CD4-positive, alpha-beta T cell treated with Interferon alpha-2 for 1 hour (primary cell): ENCODE results near the gene LTBP1.
"Not testable (repeated sequence)": the region's sequence is repeated elsewhere in the genome, so short reads cannot be mapped to it uniquely, and the experiment has no call there.

Experiments used
- DNase-seq, 2 donors: peaks; one replicate each; pipeline ENCODE4 v3.0.0-alpha.2; 2020 to 2022

The LTBP1 gene

DNA sequence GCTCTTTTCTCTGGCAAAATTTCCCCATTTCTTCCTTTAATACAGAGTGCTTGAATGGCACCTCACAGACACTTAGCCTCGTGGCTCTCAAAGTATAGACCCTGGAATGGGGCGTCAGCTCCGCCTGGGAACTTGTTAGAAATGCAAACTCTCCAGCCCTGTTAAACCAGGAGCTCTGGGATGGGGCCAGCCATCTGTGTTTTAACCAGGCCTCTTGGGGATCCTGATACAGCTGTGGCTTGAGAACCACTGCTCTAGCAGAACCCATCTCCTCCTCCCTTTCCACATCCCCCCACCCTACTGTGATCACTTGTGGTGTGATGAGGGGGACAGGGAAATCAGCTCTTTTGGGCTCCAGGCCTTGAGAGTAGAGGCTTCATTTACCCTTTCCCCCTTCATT, 15.9 kb downstream of the LTBP1 start:
- no peak for DNase-seq

DNA sequence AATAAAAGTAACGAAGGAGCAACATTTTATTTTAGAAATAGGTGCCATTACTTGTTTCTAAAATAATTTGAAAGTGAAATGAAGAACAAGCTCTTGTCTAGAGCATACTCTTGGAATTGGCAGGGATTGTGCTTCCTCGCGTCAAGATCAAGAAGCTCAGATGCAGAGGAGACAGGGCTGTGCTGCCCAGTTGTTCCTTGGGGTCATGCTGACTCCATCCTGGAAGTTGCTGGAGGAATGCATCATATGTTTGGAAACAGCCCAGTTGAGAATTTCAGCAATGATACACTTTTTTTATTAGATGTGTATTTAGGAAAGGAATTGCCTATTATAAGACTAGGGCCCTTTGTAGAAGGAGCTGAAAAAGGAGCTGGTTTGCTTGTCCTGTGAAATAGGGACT, 17.2 kb downstream of the LTBP1 start:
- no peak for DNase-seq

DNA sequence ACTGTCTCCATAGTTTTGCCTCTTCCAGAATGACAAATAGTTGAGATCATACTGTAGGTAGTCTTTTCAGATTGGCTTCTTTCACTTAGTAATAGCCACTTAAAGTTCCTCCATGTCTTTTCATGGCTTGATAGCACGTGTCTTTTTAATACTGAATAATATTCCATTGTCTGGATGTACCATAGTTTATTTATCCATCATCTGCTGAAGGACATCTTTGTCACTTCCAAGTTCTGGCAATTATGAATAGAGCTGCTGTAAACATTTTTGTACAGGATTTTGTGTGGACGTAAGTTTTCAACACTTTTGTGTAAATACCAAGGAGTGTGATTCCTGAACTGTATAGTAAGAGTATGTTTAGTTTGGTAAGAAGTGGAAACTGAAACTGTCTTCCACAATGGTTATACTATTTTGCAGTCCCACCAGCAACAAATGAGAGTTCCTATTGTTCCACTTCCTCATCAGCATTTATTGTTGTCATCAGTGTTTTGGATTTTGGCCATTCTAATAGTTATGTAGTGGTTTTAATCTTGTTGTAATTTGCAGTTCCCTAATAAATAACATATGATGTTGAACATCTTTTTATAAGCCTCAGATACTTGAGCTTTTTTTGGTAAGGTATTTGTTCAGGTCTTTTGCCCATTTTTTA, 18.9 kb downstream of the LTBP1 start:
- DNase-seq, result no peak

DNA sequence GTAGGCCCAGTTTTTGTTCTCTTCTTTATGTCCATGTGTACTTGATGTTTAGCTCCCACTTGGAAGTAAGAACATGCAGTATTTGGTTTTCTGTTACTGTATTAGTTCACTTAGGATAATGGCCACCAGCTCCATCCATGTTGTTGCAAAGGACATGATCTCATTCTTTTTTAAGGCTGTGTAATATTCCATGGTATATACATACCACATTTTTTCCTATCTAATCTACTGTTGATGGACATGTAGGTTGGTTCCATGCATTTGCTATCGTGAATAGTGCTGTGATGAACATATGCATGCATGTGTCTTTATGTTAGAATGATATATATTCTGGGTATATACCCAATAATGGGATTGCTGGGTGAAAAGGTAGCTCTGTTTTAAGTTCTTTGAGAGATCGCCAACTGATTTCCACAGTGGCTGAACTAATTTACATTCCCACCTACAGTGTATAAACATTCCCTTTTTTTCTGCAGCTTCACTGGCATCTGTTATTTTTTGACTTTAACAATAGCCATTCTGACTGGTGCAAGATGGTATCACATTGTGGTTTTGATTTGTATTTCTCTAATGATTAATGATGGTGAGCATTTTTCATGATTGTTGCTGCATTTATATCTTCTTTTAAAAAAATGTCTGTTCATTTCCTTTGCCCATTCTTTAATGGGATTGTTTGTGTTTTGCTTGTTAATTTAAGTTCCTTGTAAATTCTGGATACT, 22.9 kb downstream of the LTBP1 start:
- DNase-seq, result no peak

DNA sequence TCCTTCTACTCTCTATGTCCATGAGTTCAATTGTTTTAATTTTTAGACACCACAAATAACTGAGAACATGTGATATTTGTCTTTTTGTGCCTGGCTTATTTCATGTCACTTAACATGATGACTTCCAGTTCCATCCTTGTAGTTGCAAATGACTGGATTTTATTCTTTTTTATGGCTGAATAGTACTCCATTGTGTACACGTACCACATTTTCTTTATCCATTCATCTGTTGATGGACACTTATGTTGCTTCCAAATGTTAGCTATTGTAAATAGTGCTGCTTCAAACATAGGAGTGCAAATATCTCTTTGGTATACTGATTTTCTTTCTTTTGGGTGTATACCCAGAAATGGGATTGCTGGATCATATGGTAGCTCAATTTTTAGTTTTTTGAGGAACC, 27.0 kb downstream of the LTBP1 start:
- not testable (repeated sequence) for DNase-seq

DNA sequence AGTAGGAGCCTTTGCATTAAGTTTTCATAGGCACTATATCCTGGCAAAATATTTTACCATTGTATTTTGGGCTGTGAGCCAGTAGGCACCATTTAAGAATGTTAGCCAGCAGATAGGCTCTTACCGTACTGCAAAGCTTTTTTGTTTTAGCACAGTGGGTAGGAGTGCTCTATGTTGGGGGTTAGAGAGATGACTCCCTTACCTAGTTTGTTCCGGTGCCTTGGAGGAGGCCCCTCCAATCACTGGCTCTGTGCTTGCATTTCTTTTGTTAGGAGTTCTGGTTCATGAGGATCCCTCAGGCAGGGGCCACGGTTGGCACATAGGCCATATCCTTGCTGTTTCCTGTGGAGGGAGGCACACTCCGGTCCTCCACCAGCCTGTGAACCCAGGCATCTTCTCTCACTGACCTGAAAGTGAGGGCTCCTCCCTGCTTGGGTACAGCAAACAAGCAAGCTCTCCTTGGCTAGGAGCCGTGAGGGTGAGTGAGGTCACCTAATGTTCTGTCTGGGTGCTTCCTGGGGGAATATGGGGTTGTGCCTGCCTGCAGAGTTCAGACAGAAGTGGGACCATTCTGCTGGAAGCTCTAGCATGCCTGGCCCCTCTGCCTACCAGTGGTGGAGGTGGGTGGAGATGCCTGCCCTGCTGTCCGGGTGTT, 29.8 kb downstream of the LTBP1 start:
- DNase-seq, result no peak

DNA sequence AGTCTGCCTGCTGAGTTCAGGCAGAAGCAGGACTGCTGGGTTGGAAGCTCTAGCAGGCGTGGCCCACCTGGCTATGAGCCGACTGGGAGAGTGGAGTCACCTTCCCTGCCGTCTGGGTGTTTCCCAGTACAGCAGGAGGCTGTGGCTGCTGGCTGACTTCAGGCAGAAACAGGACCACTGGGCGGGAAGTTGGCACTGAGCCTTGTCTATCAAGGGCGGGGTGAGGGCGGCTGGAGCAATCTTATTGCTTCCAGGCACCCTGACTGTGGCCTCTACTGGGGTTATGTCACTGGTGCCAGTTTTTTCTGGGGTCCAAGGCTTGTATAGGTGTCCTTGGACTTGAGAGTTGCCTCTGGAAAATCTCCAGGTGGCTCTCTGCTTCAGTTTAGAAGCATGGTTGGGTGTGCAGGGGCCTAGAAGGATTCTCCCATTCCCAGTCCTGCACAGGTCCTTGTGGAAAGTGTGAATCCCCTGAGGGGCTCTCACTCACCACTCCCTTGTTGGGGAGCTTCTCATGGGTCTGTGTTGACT, 30.5 kb downstream of the LTBP1 start:
- no peak for DNase-seq

DNA sequence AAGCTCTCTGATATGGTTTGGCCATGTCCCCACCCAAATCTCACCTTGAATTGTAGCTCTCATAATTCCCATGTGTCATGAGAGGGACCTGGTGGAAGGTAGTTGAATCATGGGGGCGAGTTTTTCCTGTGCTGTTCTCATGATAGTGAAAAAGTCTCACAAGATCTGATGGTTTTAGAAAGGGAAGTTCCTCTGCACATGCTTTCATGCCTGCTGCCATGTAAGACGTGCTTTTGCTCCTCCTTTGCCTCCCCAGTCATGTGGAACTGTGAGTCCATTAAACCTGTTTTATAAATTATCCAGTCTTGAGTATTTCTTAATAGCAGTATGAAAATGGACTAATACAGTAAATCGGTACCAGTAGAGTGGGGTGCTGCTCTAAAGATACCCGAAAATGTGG, 34.9 kb downstream of the LTBP1 start:
- DNase-seq, result no peak

DNA sequence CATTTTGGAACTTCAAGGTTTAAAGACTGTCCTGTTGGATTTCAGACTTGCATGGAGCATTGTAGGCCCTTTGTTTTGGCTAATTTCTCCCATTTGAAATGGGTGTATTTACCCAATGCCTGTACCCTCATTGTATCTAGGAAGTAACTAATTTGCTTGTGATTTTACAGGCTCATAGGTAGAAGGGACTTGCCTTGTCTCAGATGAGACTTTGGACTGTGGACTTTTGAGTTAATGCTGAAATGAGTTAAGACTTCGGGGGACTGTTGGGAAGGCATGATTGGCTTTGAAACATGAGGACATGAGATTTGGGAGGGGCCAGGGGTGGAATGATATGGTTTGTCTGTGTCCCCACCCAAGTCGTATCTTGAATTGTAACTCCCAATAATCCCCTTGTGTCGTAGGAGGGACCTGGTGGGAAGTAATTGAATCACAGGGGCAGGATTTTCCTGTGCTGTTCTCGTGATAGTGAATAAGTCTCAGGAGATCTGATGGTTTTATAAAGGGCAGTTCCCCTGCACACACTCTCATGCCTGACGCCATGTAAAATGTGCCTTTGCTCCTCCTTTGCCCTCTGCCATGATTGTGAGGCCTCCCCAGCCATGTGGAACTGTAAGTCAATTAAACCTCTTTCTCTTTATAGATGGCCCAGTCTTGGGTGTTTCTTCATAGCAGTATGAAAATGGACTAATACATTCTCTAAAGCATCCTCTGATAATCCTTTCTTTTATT, 36.6 kb downstream of the LTBP1 start:
- DNase-seq, result not testable (repeated sequence)

DNA sequence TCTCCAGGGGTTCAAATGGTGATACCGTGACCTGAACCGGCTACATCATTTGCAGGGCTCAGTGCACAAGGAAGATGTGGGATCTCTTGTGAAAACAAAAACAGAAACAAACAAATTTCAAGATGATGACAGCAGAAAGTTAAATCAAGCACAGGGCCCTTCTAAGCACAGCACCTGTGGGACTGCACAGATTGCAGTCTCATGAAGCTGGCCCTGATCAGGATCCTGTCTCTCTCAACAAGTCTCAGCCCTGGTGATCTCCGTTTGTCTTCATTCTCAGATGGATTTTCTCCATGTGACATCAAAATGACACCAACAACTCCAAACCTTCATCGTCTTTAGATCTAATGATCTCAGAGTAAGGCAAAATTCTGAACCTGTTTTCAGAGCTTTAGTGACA, 39.7 kb downstream of the LTBP1 start:
- DNase-seq, result no peak

DNA sequence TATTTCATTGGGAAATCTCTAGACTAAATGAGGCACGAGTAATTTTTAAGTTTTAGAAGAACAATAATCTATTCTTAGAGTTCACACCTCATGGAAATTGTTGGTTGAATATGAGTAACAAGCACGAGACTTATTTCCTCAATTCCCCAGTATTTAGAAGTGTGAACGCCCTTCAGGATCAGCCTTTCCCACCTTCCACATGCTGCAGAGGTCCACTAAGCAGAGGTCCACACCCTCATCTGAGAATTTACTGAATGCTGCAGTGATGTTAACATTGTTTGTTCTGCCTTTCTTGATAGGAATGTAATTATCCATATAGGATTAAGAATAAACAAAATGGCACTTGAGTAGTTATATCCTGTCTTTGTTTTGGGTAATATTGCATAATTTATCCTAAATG, 41.8 kb downstream of the LTBP1 start:
- DNase-seq, result no peak

DNA sequence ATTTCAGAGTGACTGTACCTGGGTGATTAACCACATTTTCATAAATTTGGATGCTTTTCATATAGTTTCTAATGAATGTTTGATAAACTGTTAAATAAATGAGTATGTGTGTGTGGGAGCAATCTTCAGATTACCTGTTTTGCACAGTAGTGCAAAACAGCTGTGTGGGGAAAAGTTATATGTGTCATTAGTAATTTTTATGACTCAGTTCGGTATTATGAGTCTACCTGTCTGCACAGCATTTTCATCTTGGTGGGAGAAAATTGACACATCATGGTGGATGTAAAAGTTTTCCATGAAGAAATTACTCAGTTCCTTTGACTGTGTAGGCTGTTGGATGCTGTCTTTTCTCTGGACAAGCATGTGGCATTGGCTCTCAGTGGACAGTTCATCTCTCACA, 43.8 kb downstream of the LTBP1 start:
- DNase-seq, result no peak

DNA sequence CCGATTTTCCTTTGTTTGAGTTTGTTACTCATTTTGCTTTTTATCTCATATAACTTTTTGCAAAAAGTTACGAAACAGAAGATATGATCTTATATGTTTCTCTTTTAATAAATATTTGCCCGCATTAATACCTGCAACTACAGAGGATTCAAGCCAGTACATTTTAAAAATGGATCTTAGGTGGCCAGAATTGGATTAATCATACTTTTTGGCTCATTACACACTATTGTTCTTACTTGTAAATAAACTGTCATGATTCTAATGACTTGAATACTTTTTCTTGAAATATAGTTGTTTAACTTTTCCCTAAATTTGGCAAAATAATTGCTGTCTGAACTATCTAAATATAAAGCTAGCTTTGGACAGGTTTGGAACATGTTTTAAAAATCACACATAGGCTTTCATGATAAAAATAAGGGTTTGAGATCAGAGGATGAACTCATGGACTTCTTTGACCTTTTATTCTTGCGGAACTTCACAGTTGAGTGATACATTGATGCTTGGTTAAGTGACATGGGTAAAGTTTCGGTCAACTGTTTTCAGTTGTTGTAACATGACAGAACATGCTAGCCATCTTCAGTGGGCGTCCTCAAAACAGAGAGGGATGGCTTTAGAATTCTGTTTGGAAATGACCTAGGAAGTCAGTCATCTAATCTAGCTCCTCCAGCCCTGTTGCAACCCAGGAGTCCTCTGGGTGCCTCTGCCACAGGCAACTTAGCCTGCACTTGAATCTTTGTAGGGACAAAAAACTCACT, 44.5 kb downstream of the LTBP1 start:
- DNase-seq, result no peak

DNA sequence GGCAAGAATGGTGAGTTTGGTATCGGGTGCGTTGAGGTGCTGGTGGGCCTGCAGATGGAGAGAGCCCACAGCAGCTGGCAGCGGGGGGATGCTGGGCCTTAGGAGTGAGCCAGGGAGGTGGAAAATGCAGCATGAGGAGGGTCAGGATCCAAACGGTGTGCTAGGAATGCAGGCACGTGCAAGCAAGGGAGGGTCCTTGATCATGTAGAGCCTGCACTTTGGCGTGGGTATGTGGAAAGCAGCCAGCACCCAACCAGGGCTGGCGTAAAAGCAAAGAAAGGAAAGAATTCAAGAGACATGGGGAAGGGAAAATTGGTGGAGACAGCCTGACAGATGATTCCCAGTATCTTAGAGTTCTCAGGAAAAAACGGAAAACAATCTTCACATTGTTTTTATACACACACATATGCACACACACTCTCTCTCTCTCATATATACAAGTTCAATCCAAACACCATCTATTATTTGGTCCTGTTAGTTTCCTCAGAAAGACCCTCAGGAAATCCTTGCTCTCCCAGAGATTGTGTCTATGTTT, 46.3 kb downstream of the LTBP1 start:
- no peak for DNase-seq

DNA sequence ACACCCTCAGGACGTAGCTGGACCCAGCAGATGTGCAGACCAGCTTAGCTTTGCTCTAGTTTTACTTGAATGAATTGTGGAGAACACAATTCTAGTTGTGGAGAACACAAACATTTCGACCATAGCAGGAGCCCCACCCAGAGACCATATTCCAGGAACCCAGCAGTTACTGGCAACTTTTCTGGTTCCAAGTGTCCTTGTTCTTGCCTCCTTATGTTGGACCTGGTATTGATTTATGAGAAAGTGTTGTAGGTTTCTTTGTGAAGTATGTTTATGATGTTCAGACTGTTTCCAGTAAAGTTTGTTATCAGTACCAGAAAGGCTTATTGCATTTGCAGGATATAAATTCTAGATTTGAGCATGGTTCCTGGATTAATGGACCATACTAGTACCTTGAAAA, 51.0 kb downstream of the LTBP1 start:
- DNase-seq, result no peak

DNA sequence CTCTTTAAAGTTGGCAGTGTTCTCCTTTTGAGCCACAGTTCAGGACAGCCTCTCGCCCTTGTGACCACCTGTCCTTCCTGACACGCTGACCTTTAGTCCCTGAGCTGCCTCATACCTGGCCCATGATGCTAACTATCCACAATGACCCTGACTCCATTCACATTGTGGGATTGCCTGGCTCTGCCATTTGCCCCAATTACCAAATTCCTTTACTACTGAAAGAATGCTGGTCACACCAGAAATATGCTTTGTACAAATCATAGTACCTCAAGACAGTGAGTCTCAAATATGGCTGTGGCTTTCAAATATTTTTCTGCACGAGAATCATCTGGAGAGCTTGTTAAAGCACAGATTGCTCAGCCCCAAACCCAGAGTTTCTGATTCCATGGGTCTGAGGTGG, 54.2 kb downstream of the LTBP1 start:
- no peak for DNase-seq

DNA sequence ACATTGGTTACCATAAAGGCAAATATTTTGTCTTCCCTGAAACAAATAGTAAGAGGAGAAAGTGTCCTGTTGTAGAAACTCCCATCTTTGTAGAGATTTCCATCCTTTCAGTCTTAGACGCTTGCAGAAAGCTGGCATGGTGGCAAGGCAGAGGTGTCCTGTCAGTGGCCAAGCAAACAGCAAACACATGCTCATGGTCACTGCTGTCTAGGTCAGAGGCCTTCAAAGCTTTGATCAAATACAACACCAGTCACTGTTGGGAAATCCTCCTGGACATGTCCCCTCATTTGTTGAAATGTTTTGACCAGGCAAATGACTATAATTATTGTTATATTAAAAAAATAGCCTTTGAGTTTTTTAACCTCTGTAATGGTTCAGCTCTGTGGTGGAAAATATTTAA, 55.1 kb downstream of the LTBP1 start:
- no peak for DNase-seq

DNA sequence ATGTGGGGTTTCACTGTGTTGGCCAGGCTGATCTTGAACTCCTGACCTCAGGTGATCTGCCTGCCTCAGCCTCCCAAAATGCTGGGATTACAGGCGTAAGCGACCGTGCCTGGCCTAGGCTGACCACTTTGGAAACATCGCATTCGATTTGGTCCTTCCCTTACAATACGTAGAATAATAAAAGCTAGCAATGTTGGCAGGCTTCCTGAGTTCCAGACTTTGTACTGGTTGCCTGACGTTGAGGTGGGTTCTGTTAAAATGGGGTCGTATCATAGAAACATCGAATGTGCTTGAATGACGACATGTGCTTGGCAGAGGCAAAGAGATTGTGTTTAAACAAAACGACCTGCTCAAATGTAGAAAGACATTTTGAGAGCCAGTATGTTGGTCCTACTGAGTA, 56.1 kb downstream of the LTBP1 start:
- DNase-seq, result no peak

DNA sequence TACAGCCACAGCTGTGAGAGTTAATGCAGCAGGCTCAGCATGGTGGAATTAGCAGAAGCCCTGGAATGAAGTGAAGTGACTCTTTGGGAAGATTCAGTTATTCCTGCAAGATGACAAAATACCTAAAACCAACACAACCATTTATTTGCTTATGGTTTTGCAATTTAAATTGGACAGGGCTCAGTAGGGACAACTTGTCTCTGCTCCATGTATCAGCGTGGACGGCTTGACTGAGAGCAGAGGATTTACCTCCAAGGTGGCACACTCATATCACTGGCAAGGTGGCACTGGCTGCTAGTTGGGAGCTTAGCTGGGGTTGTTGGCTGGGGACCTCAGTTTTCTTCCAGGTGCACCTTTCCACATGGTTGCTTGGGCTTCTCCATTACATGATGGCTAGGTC, 58.3 kb downstream of the LTBP1 start:
- no peak for DNase-seq

DNA sequence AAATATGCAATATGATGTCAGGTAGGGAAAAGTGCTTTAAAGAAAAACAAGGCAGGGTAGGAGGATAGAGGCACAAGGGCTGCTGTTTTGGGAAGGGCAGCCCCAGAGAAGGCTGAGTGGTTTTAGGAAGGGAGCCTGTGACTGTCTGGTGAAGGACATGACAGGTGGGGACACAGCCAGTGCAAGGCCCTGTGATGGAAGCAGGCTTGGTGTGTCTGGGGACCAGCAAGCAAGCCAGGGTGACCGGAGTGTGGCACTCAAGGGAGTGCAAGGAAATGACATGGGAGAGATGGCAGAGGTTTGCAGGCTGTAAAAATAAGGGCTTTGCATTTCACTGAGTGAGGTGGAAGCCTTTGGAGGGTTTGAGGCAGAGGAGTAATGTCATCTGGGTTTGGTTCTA, 62.0 kb downstream of the LTBP1 start:
- no peak for DNase-seq

DNA sequence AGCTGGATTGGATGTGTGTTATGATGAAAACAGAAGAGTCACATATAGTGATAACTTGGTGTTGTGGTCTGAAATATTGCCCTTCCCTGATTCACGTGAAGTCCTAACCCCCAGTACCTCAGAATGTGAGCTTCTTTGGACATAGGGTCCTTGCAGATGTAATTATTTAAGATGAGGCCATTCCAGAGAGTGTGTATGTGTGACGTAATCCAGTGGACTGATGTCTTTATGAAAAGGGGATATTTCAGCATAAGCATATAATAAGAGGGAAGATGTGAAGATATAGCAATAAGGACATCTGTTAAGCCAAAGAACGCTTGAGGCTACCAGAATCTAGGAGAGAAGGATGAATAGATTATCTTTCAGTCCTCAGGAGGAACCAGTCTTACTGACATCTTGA, 62.5 kb downstream of the LTBP1 start:
- no peak for DNase-seq

DNA sequence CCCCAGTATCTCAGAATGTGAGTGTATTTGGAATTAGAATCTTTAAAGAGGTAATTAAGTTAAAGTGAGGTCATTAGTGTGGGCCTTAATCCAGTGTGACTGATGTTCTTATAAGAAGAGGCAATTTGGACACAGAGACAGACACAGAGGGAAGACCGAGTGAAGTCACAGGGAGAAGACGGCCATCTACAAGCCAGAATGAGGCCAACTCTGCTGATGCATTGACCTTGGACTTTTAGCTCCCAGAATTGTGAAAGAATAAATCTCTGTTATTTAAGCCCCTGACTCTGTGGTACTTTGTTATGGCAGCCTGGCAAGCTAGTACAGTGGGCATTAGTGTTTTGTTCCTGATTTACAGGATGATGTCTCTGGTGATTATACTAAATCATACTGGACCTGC, 64.6 kb downstream of the LTBP1 start:
- no peak for DNase-seq

DNA sequence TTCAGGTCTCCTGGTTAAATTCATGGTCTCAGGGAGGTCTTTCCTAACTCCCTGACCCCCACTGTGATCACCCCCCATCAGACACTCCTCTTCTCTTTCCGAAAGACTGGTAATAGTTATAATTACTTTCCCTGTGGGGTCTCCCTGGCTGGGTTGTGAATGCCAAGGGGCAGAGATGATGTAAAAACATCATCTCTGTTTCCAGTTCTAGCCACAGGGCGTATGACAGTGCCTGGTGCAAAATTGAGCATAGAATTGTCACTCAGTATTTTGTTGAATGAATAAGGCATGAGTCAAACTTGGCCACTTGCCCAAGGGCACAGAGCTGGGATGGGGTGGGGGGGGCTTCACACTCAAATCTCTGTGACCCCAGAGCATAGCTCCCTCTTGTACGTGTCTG, 65.2 kb downstream of the LTBP1 start:
- DNase-seq, result no peak
